HepG2 (cell line): ENCODE measurements around the gene KIF2C. TPM values are rescaled to one million over a fixed set of nuclear protein-coding genes. Genes with fewer than 3 reads are reported as not detected.

Source experiments
- BATF2 ChIP-seq: sonication (generic); formaldehyde crosslinking; IDR thresholded peaks from 2 replicates; pipeline ENCODE4 v1.8.0; 2022; ENCODE audit warnings: mild to moderate bottlenecking, missing genetic modification reagents, moderate library complexity
- CENPX ChIP-seq: sonication (generic); formaldehyde crosslinking; IDR thresholded peaks from 2 replicates; pipeline ENCODE4 v1.9.0; 2021; ENCODE audit warnings: mild to moderate bottlenecking, missing genetic modification reagents, moderate library complexity
- ESRRA ChIP-seq: sonication (generic); formaldehyde crosslinking; IDR thresholded peaks from 2 replicates; pipeline ENCODE4 v1.5.1; 2020; ENCODE audit warnings: mild to moderate bottlenecking, low read depth, missing genetic modification reagents
- NR2F6 ChIP-seq, 2 experiments: IDR thresholded peaks; 2 replicates each; pipeline ENCODE4 v1.6.1; 2016; ENCODE audit warnings: antibody characterized with exemption in 1 of 2, mild to moderate bottlenecking in 1 of 2
- RBFOX2 ChIP-seq: fragments of 200-400 bp; formaldehyde crosslinking; IDR thresholded peaks from 2 replicates; pipeline ENCODE4 v1.6.1; 2017; ENCODE audit warnings: low read depth, mild to moderate bottlenecking, low read length
- RERE ChIP-seq: IDR thresholded peaks from 2 replicates; pipeline ENCODE4 v1.6.1; 2016; ENCODE audit warnings: low read depth, missing genetic modification reagents, missing compliant biosample characterization
- SIX4 ChIP-seq: sonication (generic); formaldehyde crosslinking; IDR thresholded peaks from 2 replicates; pipeline ENCODE4 v1.4.0; 2020; ENCODE audit warnings: missing genetic modification reagents
- SP140L ChIP-seq: sonication (generic); formaldehyde crosslinking; IDR thresholded peaks from 2 replicates; pipeline ENCODE4 v1.4.0; 2020; ENCODE audit warnings: missing genetic modification reagents, borderline replicate concordance
- SP5 ChIP-seq: IDR thresholded peaks from 2 replicates; pipeline ENCODE4 v1.6.1; 2016; ENCODE audit warnings: low read depth, borderline replicate concordance
- TBX2 ChIP-seq: sonication (generic); formaldehyde crosslinking; IDR thresholded peaks from 2 replicates; pipeline ENCODE4 v1.5.0; 2020; ENCODE audit warnings: missing genetic modification reagents, mild to moderate bottlenecking, borderline replicate concordance
- THAP7 ChIP-seq: sonication (generic); formaldehyde crosslinking; IDR thresholded peaks from 2 replicates; pipeline ENCODE4 v1.8.1; 2023; ENCODE audit warnings: mild to moderate bottlenecking, missing genetic modification reagents
- ZGPAT ChIP-seq: IDR thresholded peaks from 2 replicates; pipeline ENCODE4 v1.6.1; 2016; ENCODE audit warnings: mild to moderate bottlenecking
- ZMYM3 ChIP-seq: sonication (generic); formaldehyde crosslinking; IDR thresholded peaks from 2 replicates; pipeline ENCODE4 v1.5.1; 2020; ENCODE audit warnings: mild to moderate bottlenecking, missing genetic modification reagents
- ZNF549 ChIP-seq: sonication (generic); formaldehyde crosslinking; IDR thresholded peaks from 2 replicates; pipeline ENCODE4 v1.5.0; 2020; ENCODE audit warnings: missing genetic modification reagents
- ZNF576 ChIP-seq: sonication (generic); formaldehyde crosslinking; IDR thresholded peaks from 2 replicates; pipeline ENCODE4 v1.4.0; 2020; ENCODE audit warnings: mild to moderate bottlenecking, missing genetic modification reagents
- ZSCAN22 ChIP-seq: sonication (generic); formaldehyde crosslinking; IDR thresholded peaks from 2 replicates; pipeline ENCODE4 v1.4.0; 2020; ENCODE audit warnings: mild to moderate bottlenecking, missing genetic modification reagents
- polyA plus RNA-seq, 8 experiments: library from polyadenylated mRNA; depleted of rRNA in 3 of 8; stranded (reverse) in 7 of 8; unstranded in 1 of 8; fragments of >200 nt; fragmentation: Illumina TruSeq in 4 of 8; extraction: Trizol in 4 of 8; gene quantifications; 2 replicates each; pipeline versions ENCODE4 v1.2.1 to v1.2.3, GENCODE V29; 2011 to 2016; ENCODE audit warnings: low read depth in 4 of 8, missing spikeins in 1 of 8, mixed read lengths in 1 of 8; ENCODE audit not compliant: insufficient read depth in 1 of 8
- total RNA-seq, 5 experiments: library from RNA; depleted of rRNA; stranded (reverse); fragments of >200 nt; fragmentation: Illumina TruSeq; extraction: Trizol; gene quantifications; 2 replicates each; pipeline ENCODE4 v1.2.3, GENCODE V29; 2016; ENCODE audit warnings: low read depth in 1 of 5

Gene KIF2C
- total and polyA plus RNA-seq, 2 of the 13 experiments (the other 11 are each of a cell fraction or from before 2014, with no cell fraction given): 29.7 to 53.7 TPM

GRCh38 chr1:44775930-44776729 is 36.5 kb downstream of the KIF2C start (continued):
- TF ChIP-seq ZGPAT (CRISPR knock-in tag): no peak
- no peak for TF ChIP-seq ZNF549 (CRISPR knock-in tag)
- TF ChIP-seq RERE (CRISPR knock-in tag): no peak
- no peak for TF ChIP-seq SIX4 (CRISPR knock-in tag)
- TF ChIP-seq SP140L: no peak
- TF ChIP-seq RBFOX2: peak; percentile 93
- TF ChIP-seq TBX2: 0 out of 2 replicates have a peak, but pooled peaks have one; percentile 9
- no peak for TF ChIP-seq ZNF576 (CRISPR knock-in tag)
- no peak for TF ChIP-seq ZMYM3
- TF ChIP-seq CENPX (CRISPR knock-in tag): no peak
- TF ChIP-seq BATF2 (CRISPR knock-in tag): no peak
- TF ChIP-seq NR2F6 (IDR thresholded peaks at IDR 0.05): no peak
- no peak for TF ChIP-seq NR2F6 (CRISPR knock-in tag; IDR thresholded peaks at IDR 0.05)
- TF ChIP-seq ZSCAN22 (CRISPR knock-in tag): peak; percentile 38; the same call in 1 of the 2 replicates
- no peak for TF ChIP-seq THAP7 (CRISPR knock-in tag)
- TF ChIP-seq ESRRA (CRISPR knock-in tag): no peak; the same call in 1 of the 2 replicates
- TF ChIP-seq SP5: no peak
